Progenitor cell of endocrine pancreas (in vitro differentiated cells): ENCODE data around the gene GRAMD4. TPM values are rescaled to one million over a fixed set of nuclear protein-coding genes. Genes with fewer than 3 reads are reported as not detected.

ENCODE experiments used
- DNase-seq: peaks from one replicate; pipeline ENCODE4 v3.0.0; 2021; ENCODE audit warnings: low spot score; ENCODE audit not compliant: unreplicated experiment
- H3K27ac Mint-ChIP-seq: 2 replicates; pipeline ENCODE4 v1.8.0; 2021; ENCODE audit warnings: mild to moderate bottlenecking, moderate library complexity, mixed read lengths
- H3K27me3 Mint-ChIP-seq: 2 replicates; pipeline ENCODE4 v1.8.0; 2021; ENCODE audit warnings: mixed read lengths
- H3K36me3 Mint-ChIP-seq: 2 replicates; pipeline ENCODE4 v1.8.0; 2022; ENCODE audit warnings: mixed read lengths; ENCODE audit not compliant: insufficient read depth
- H3K4me1 Mint-ChIP-seq: 2 replicates; pipeline ENCODE4 v1.8.0; 2021; ENCODE audit warnings: low read depth, mixed read lengths
- H3K4me3 Mint-ChIP-seq: 2 replicates; pipeline ENCODE4 v1.8.0; 2021; ENCODE audit warnings: low read depth, mild to moderate bottlenecking, moderate library complexity, mixed read lengths
- H3K9me3 Mint-ChIP-seq: 2 replicates; pipeline ENCODE4 v1.8.0; 2021; ENCODE audit warnings: low read depth, mixed read lengths
- total RNA-seq: library from RNA; stranded (reverse); gene quantifications from 2 replicates; pipeline ENCODE4 v1.2.1, GENCODE V29; 2021
- TF ChIP-seq, protein P1 (sequence below): fragments of 200-600 bp; sonication (generic); IDR thresholded peaks from one replicate; pipeline ENCODE4 v1.5.0; 2021; ENCODE audit warnings: antibody characterized with exemption, mild to moderate bottlenecking; ENCODE audit not compliant: unreplicated experiment

Gene GRAMD4
- total RNA-seq, 1 donor from 2014 or later, result 68.8 TPM

DNA sequence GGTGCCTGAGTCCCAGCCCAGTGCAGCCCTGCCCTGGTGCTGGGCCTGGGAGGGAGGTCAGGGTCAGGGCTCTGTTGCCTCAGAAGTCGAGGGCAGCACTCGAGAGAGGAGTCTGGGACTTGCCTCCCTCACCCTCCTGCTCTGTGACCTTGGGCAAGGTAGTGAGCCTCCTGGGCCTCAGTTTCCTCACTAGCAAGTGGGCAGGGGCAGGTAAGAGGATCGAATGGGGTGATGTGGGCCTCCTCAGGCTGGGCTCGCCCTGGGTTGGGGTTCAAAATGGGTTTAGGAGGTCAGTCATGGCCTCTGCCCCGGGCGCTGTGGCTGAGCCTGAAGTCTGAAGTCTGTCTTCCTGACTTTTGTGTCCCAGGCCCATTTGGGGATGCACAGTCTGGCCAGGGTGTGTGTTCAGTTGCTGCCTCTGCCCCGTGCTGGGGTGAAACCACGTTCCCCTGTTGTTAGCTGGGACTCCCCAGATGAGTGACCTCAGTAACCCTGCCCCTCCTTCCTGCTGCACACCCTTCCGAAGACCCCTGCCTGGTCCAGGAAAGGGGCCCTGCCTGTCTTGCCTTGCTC is 41.8 kb upstream of the GRAMD4 start:
- H3K36me3 Mint-ChIP-seq, result no peaks in the 10 kb centered on the region
- no peaks in the 10 kb centered on the region for H3K27me3 Mint-ChIP-seq
- TF ChIP-seq, protein P1, sequence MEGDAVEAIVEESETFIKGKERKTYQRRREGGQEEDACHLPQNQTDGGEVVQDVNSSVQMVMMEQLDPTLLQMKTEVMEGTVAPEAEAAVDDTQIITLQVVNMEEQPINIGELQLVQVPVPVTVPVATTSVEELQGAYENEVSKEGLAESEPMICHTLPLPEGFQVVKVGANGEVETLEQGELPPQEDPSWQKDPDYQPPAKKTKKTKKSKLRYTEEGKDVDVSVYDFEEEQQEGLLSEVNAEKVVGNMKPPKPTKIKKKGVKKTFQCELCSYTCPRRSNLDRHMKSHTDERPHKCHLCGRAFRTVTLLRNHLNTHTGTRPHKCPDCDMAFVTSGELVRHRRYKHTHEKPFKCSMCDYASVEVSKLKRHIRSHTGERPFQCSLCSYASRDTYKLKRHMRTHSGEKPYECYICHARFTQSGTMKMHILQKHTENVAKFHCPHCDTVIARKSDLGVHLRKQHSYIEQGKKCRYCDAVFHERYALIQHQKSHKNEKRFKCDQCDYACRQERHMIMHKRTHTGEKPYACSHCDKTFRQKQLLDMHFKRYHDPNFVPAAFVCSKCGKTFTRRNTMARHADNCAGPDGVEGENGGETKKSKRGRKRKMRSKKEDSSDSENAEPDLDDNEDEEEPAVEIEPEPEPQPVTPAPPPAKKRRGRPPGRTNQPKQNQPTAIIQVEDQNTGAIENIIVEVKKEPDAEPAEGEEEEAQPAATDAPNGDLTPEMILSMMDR, result no peak
- no peak for DNase-seq
- peak overlapping the region; percentile 80 for H3K27ac Mint-ChIP-seq
- H3K4me3 Mint-ChIP-seq, result peak overlapping the region; percentile 88
- peaks cover 46% of the 10 kb centered on the region for H3K4me1 Mint-ChIP-seq
- H3K9me3 Mint-ChIP-seq, result no peaks in the 10 kb centered on the region

DNA sequence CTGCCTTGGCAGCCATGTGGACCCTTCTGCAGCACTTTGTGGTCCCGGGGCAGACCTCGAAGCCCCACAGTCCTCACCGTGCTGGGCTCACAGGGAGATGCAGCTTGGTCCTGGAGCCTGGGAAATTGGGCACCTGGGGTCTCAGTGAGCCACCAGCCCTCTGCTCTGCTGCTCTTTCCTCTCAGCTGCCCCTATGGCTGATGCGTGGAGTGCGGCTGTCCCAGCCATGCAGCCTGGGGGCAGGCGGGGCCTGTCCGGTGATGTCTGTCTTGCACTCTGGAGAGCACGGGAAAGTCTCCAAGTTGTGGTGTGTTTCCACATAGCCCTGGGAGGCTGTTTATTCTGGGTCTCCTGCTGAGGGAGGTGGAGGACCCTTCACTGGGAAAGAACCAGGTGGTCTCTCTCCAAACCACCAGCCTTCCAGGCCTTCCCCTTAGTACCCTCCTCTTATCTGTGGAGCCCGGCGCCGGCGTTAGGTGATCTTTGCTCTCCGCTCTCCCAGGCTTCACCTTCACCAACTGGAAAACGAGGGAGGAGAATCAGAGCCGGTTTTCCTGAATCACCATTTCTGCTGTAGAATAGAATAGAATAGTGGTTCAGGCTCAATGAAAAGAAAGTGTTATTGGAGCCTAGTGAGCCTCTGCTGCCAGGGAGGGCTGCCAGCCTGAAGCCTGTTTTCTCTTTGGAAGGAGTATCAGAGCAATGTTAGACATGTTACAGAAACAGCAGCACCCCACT is 41.2 kb upstream of the GRAMD4 start:
- DNase-seq, result no peak
- peaks cover 2% of the 10 kb centered on the region for H3K27me3 Mint-ChIP-seq
- H3K36me3 Mint-ChIP-seq, result peaks cover 2% of the 10 kb centered on the region
- peak overlapping the region; percentile 80 for H3K27ac Mint-ChIP-seq
- TF ChIP-seq, protein P1, result no peak
- H3K9me3 Mint-ChIP-seq, result no peaks in the 10 kb centered on the region
- peak overlapping the region; percentile 88 for H3K4me3 Mint-ChIP-seq
- peaks cover 52% of the 10 kb centered on the region for H3K4me1 Mint-ChIP-seq

DNA sequence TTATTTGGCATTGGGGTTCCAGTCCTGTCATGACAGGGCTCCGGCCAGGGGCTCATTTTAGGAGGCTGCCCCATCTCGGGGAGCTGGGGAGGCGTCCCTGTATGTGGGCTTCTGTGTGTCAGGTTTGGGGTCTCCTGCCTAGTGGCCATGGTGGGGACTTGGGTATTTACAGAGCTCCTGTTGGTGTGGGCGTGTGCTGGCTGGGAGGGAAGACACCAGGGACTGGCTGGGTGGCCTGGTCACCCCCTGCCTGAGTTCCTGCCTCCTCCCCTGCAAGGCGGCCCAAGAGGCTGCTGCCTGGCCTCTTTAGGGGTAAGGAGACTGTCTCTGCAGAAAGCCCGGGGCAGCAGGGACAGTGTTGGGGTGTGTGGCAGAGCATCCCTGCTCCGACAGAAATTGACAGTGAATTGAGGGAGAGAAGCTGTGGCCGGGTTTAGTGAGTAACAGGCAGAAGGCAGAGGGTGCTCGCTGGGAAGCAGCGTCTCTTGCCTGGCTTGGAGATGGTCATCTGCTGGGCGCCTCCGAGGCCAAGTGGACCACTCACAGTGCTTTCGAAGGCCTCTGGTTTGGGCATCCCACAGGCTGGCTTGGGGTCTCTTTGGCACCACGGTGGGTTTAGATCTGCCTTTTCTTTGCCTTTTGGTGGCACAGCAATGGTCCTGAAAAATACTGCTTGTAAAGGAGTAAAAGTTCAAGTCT is 40.3 kb upstream of the GRAMD4 start:
- TF ChIP-seq, protein P1, result no peak
- no peaks in the 10 kb centered on the region for H3K9me3 Mint-ChIP-seq
- H3K27me3 Mint-ChIP-seq, result peaks cover 6% of the 10 kb centered on the region
- H3K4me3 Mint-ChIP-seq, result peak overlapping the region; percentile 29
- no peak for DNase-seq
- H3K36me3 Mint-ChIP-seq, result peaks cover 2% of the 10 kb centered on the region
- no peak overlapping the region for H3K27ac Mint-ChIP-seq
- H3K4me1 Mint-ChIP-seq, result peaks cover 53% of the 10 kb centered on the region

DNA sequence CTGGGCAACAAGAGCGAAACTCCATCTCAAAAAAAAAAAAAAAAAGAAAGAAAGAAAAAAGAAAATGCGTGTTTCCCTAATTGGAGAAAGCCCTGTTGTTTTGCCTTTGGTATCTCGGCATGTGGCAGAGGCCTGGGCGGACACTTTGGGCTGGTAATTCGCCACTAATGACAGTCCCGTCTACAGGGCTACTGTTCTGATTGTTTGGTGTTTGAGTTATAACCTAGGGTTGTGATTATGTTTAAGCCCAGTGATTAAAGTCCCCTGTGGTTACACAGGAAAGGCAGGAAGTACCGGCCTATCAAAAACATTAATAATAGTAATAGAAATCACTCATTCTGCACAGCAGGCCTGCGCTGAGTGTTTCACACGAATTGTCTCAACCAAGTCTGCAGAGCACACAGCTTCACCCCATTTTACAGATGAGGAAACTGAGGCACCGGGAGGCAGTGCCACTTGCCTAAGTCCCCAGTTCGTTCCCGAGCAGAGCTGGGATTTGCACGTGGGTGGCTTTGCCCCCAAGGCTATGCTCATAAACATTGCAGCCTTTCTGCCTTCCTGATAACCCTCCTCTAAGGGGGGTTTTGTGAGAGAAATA is 39.1 kb upstream of the GRAMD4 start:
- no peaks in the 10 kb centered on the region for H3K9me3 Mint-ChIP-seq

More for the DNA sequence above, 39.1 kb upstream of the GRAMD4 start:
- H3K27ac Mint-ChIP-seq, result no peak overlapping the region
- H3K27me3 Mint-ChIP-seq, result peaks cover 6% of the 10 kb centered on the region
- TF ChIP-seq, protein P1, result no peak
- H3K4me1 Mint-ChIP-seq, result peaks cover 43% of the 10 kb centered on the region
- no peak overlapping the region for H3K4me3 Mint-ChIP-seq
- H3K36me3 Mint-ChIP-seq, result peaks cover 2% of the 10 kb centered on the region
- DNase-seq, result no peak
